Measurements from ENCODE around the gene ARHGEF7. TPM values are rescaled to one million over a fixed set of nuclear protein-coding genes. Genes with fewer than 3 reads are reported as not detected.

The ARHGEF7 gene
- total and polyA plus RNA-seq, 2 experiments from 2014 or later, result 30.1 to 46.8 TPM

DNA sequence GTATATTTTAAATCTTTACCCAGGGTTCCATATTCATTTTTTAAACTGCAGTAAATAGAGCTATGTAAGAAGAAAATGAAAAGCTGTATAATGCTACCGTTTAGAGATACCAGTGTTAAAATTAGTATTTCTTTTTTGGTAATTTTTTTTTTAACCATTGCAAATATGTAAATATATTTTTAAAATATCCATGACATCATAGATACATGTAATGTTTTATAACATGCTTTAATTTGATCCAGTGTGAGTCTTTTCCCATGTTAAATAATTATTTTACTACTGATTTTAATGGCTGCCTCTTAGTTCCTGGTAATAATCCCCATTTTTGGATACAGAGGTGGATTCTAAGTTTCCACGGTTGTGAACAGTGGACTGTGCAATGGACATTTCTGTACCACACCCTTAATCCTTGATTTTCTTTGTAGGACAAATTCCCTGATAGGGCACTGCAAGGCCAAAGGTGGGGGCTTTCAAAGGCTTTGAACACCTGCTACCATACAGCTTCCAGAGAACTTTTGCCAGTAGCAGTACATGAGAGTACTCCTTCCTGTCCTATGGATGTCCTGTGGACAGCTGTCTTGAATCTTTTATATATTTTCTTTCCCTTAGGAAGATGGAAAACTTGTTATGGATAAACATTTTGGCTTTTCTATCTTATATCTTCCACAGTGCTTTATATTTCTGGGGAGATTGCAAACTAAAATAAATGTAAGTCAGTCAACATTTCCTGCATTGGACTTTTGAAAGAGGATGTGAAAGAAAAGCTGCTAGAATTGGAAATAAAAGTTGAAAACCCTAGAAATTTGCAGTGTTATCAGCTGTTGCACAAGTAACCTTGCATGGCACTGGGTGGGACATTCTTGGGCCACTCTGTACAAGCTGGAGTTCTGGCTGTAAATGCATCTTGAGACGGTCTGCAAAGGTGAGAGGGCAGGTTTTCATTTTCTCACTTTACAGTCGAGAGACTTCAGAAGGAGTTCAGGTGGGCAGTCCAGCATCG is 46.8 kb downstream of the ARHGEF7 start:
- Histone ChIP-seq H3K36me3 (replicated peaks; ENCODE audit: insufficient read depth, low read depth) (no peaks in the 10 kb centered on the region), H3K79me2 (peaks cover 99% of the 10 kb centered on the region), H3K27ac (no peak overlapping the region), H3K27me3 (no peaks in the 10 kb centered on the region), H4K20me1 (ENCODE audit: insufficient read depth, poor library complexity, severe bottlenecking) (peaks cover 70% of the 10 kb centered on the region), H3K9me3 (ENCODE audit: low read depth) (no peaks in the 10 kb centered on the region), H3K9me2 (replicated peaks; ENCODE audit: insufficient read depth) (no peaks in the 10 kb centered on the region), H3K4me2 (no peak overlapping the region), H3K4me1 (ENCODE audit: insufficient read depth) (peaks cover 7% of the 10 kb centered on the region), H3K4me3 (no peak overlapping the region), H2AFZ (no peak overlapping the region)
- TF ChIP-seq EZH2 (IDR thresholded peaks at IDR 0.05; ENCODE audit: borderline replicate concordance), result no peak
- no peak for TF ChIP-seq EZH2phosphoT487 (IDR thresholded peaks at IDR 0.05; ENCODE audit: low read depth, severe bottlenecking, unreplicated experiment)
- TF ChIP-seq, protein P1, sequence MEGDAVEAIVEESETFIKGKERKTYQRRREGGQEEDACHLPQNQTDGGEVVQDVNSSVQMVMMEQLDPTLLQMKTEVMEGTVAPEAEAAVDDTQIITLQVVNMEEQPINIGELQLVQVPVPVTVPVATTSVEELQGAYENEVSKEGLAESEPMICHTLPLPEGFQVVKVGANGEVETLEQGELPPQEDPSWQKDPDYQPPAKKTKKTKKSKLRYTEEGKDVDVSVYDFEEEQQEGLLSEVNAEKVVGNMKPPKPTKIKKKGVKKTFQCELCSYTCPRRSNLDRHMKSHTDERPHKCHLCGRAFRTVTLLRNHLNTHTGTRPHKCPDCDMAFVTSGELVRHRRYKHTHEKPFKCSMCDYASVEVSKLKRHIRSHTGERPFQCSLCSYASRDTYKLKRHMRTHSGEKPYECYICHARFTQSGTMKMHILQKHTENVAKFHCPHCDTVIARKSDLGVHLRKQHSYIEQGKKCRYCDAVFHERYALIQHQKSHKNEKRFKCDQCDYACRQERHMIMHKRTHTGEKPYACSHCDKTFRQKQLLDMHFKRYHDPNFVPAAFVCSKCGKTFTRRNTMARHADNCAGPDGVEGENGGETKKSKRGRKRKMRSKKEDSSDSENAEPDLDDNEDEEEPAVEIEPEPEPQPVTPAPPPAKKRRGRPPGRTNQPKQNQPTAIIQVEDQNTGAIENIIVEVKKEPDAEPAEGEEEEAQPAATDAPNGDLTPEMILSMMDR (IDR thresholded peaks at IDR 0.05; ENCODE audit: poor library complexity), result no peak
- no peak for DNase-seq (ENCODE audit: low spot score)
- WGBS (ENCODE audit: low lambda C conversion rate, missing lambda C conversion rate), result 90% methylated on average over 5 of the region's 5 CpGs

DNA sequence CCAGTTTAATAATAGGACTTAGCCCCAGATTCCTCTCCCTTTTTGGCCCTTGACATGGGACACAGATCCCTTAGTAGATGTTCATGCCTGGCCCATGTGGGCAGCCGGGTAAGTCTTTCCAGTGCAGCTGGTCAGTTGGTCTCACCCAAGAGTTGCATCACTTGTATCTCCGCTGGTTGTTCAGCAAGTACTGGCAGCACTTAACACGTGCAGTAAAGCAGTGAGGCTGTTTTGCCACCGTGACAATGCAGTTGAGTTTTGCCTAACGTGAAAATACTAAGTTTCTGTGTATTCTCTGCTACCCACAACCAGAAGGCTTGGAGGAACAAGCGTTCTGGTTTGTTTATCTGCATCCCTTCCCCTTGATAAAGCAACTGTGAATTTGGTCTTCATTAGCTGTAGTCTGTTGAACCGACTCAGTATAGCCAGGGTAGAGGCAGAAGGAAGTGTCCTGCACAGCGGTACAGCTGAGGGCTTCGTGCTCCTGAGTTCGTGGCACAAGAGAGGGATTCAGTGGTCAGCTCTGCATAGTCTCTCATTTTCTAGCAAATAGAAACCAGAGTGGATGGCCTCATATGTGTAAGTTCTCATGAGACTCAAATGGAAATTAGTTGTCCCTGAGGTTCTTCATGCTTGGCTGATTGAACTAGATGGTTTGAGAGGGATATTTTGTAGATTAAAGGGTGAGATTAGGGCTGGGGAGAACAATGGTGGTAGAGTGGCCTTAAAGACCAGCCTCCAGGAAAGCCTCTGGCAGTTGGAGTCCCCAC is 50.3 kb downstream of the ARHGEF7 start:
- Histone ChIP-seq H3K4me2 (no peak overlapping the region), H3K4me3 (no peak overlapping the region), H3K27me3 (no peaks in the 10 kb centered on the region), H3K9me3 (ENCODE audit: low read depth) (no peaks in the 10 kb centered on the region), H3K27ac (peak overlapping the region; percentile 69), H4K20me1 (ENCODE audit: insufficient read depth, poor library complexity, severe bottlenecking) (peaks cover 68% of the 10 kb centered on the region), H2AFZ (no peak overlapping the region), H3K36me3 (replicated peaks; ENCODE audit: insufficient read depth, low read depth) (no peaks in the 10 kb centered on the region), H3K9me2 (replicated peaks; ENCODE audit: insufficient read depth) (no peaks in the 10 kb centered on the region), H3K79me2 (peaks cover 96% of the 10 kb centered on the region), H3K4me1 (ENCODE audit: insufficient read depth) (peaks cover 14% of the 10 kb centered on the region)
- 92% methylated on average over 10 of the region's 10 CpGs for whole genome bisulfite sequencing (ENCODE audit: low lambda C conversion rate, missing lambda C conversion rate)
- TF ChIP-seq, protein P1 (IDR thresholded peaks at IDR 0.05; ENCODE audit: poor library complexity), result no peak
- no peak for DNase-seq (ENCODE audit: low spot score)

DNA sequence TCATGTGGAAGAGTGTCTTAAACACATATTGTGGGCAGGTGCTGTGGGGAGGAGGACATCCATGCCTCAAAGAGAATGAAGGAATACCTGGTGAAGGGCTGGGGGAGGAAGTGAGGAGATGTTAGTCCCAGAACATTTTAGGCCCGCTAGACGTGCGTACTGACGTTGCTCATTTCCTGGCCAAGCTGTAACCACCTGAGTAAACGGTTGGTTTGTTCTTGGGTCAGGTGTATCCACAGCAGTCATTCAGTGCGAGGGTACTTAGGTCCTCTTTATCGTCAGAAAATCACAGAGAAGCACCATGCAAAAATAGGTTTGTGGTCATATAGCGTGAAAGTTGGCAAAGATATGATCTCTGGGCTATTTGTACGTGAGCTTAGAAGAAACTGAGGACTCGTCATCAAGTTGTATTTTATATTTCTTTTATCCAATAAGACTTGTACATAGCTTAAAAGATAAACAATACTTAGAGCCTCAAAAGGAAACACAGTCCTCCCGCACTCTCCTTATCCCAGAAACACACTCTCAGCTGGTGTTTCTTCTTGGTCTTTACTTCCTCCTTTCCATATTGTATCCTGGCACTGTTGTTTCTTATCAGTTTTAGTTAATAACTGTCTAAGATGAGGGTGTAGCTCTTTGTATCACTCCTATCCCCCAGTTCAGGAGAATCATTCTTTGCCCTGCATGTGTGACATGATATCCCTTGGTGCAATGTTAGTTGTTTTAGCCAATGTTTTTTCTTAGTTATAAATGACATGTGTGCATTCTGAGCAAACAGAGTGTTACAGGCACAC is 52.0 kb downstream of the ARHGEF7 start:
- peaks cover 71% of the 10 kb centered on the region for H4K20me1 ChIP-seq (ENCODE audit: insufficient read depth, poor library complexity, severe bottlenecking)
- H3K36me3 ChIP-seq (replicated peaks; ENCODE audit: insufficient read depth, low read depth), result no peaks in the 10 kb centered on the region
- peak; percentile 21 for DNase-seq (ENCODE audit: low spot score)
- H3K79me2 ChIP-seq, result peaks cover 96% of the 10 kb centered on the region
- H2AFZ ChIP-seq, result no peak overlapping the region
- peaks cover 18% of the 10 kb centered on the region for H3K4me1 ChIP-seq (ENCODE audit: insufficient read depth)
- 80% methylated on average over 11 of the region's 11 CpGs for WGBS (ENCODE audit: low lambda C conversion rate, missing lambda C conversion rate)
- peak overlapping the region; percentile 69 for H3K27ac ChIP-seq
- peak overlapping the region; percentile 60 for H3K4me2 ChIP-seq
- no peaks in the 10 kb centered on the region for H3K27me3 ChIP-seq
- no peak for TF ChIP-seq EZH2phosphoT487 (IDR thresholded peaks at IDR 0.05; ENCODE audit: low read depth, severe bottlenecking, unreplicated experiment)
- TF ChIP-seq EZH2 (IDR thresholded peaks at IDR 0.05; ENCODE audit: borderline replicate concordance), result no peak
- TF ChIP-seq, protein P1 (IDR thresholded peaks at IDR 0.05; ENCODE audit: poor library complexity), result no peak
- H3K4me3 ChIP-seq, result no peak overlapping the region
- H3K9me2 ChIP-seq (replicated peaks; ENCODE audit: insufficient read depth), result no peaks in the 10 kb centered on the region
- H3K9me3 ChIP-seq (ENCODE audit: low read depth), result no peaks in the 10 kb centered on the region
